Measurements from ENCODE around the gene ADPRH. TPM values are rescaled to one million over a fixed set of nuclear protein-coding genes. Genes with fewer than 3 reads are reported as not detected.
A peak's percentile ranks its signal among the peaks of the same experiment; 100 is the strongest.

Gene ADPRH
- total RNA-seq, 1 donor from 2014 or later = 0.77 TPM

DNA sequence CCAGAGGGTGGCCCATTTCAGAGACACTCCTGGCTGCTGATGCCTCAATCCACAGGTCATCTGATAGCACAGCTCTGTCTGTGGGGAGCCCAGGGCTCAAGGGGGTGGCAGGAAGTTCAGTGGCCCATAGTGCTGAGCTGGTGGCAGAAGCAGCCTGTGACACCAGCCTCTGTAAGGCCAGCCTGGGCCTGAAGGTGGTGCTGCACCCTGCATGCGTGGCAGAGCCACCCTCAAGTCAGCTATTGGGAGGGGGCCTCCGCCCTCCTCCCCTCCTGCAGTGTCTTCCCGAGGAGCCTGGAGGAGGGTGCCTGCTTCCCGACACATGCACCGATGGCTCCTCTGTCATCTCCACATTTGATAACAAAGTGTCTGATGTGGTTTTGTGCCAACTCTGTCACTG is 21.4 kb downstream of the ADPRH start:
- Histone ChIP-seq H3K4me1 (peaks cover 4% of the 10 kb centered on the region), H3F3A (ENCODE audit: low read depth) (no peaks in the 10 kb centered on the region), H4K20me1 (ENCODE audit: low read depth) (no peaks in the 10 kb centered on the region), H3K36me3 (no peaks in the 10 kb centered on the region), H3K79me2 (ENCODE audit: low read depth) (no peaks in the 10 kb centered on the region), H3K27me3 (no peaks in the 10 kb centered on the region), H3K9ac (no peak overlapping the region), H3K9me3 (ENCODE audit: low read depth) (no peaks in the 10 kb centered on the region), H2AFZ (replicated peaks) (peak overlapping the region; percentile 70), H3K4me3 (no peak overlapping the region), H3K27ac (no peak overlapping the region), H3K4me2 (no peak overlapping the region)
- Mint-ChIP-seq H3K36me3 (no peaks in the 10 kb centered on the region), H3K27me3 (ENCODE audit: insufficient read depth, low read depth) (peaks cover 4% of the 10 kb centered on the region), H3K4me3 (no peak overlapping the region), H3K4me1 (no peaks in the 10 kb centered on the region), H3K27ac (no peak overlapping the region), H3K9me3 (no peaks in the 10 kb centered on the region)
- no peak for TF ChIP-seq EZH2phosphoT487 (IDR thresholded peaks at IDR 0.05)
- TF ChIP-seq EZH2 (IDR thresholded peaks at IDR 0.05) = no peak
- TF ChIP-seq, protein P1, sequence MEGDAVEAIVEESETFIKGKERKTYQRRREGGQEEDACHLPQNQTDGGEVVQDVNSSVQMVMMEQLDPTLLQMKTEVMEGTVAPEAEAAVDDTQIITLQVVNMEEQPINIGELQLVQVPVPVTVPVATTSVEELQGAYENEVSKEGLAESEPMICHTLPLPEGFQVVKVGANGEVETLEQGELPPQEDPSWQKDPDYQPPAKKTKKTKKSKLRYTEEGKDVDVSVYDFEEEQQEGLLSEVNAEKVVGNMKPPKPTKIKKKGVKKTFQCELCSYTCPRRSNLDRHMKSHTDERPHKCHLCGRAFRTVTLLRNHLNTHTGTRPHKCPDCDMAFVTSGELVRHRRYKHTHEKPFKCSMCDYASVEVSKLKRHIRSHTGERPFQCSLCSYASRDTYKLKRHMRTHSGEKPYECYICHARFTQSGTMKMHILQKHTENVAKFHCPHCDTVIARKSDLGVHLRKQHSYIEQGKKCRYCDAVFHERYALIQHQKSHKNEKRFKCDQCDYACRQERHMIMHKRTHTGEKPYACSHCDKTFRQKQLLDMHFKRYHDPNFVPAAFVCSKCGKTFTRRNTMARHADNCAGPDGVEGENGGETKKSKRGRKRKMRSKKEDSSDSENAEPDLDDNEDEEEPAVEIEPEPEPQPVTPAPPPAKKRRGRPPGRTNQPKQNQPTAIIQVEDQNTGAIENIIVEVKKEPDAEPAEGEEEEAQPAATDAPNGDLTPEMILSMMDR (IDR thresholded peaks at IDR 0.05) = peak; percentile 65
- DNase-seq (ENCODE audit: low spot score) = peak; percentile 66

DNA sequence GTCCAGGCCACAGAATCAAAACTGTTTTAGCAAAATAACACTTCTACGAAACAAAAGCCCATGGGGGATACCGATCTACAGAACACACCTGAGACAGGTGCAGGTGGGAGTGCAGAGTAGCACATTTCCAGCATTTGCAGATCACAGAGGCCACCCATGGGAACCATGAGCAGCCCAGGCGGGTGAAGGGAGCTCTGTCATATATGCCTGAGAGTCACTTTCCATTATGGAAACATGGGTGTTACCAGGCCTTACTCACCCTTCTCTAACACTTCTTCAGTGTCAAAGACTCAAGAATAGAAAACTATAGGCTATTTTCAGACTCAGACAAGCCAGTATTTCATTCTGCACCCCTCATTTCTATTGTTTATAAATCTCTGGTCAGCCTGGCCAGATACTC is 21.9 kb downstream of the ADPRH start:
- H3K9me3 Mint-ChIP-seq = no peaks in the 10 kb centered on the region
- peaks cover 3% of the 10 kb centered on the region for H3K27me3 Mint-ChIP-seq (ENCODE audit: insufficient read depth, low read depth)
- H3K4me1 Mint-ChIP-seq = no peaks in the 10 kb centered on the region

DNA sequence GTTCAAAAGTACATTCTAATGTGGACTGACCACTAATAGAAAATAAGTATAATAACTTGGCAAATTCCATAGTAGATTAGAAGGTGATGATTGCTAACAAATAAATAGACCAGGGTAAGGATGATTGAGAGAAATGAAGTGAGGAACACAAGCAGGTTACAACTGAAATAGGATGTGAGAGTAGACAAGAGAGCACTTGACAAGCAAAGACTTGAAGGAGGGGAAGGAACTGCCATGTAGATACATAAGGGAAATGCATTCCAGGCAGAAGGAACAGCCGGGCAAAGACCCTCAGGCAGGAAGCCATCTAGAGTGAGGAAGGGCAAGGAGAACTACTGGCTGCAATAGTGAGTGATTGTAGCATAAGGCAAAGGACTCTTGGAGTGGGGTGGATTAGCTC is 23.4 kb downstream of the ADPRH start:
- Histone ChIP-seq H3K4me3 (no peak overlapping the region), H3K4me1 (peaks cover 4% of the 10 kb centered on the region), H3K27me3 (no peaks in the 10 kb centered on the region), H3K9ac (no peak overlapping the region), H2AFZ (replicated peaks) (peak overlapping the region; percentile 65), H3K4me2 (no peak overlapping the region), H4K20me1 (ENCODE audit: low read depth) (no peaks in the 10 kb centered on the region), H3K36me3 (no peaks in the 10 kb centered on the region), H3K79me2 (ENCODE audit: low read depth) (no peaks in the 10 kb centered on the region), H3F3A (ENCODE audit: low read depth) (no peaks in the 10 kb centered on the region), H3K27ac (no peak overlapping the region), H3K9me3 (ENCODE audit: low read depth) (no peaks in the 10 kb centered on the region)
- Mint-ChIP-seq H3K9me3 (no peaks in the 10 kb centered on the region), H3K4me3 (no peak overlapping the region), H3K27me3 (ENCODE audit: insufficient read depth, low read depth) (peaks cover 3% of the 10 kb centered on the region), H3K4me1 (no peaks in the 10 kb centered on the region), H3K27ac (no peak overlapping the region), H3K36me3 (no peaks in the 10 kb centered on the region)
- no peak for DNase-seq (ENCODE audit: low spot score)
- TF ChIP-seq EZH2 (IDR thresholded peaks at IDR 0.05) (no peak), EZH2phosphoT487 (IDR thresholded peaks at IDR 0.05) (no peak)
- TF ChIP-seq, protein P1 (IDR thresholded peaks at IDR 0.05) = no peak

More for the DNA sequence above, 21.9 kb downstream of the ADPRH start:
- H3F3A ChIP-seq (ENCODE audit: low read depth) = no peaks in the 10 kb centered on the region
- no peak overlapping the region for H3K9ac ChIP-seq
- no peaks in the 10 kb centered on the region for H3K9me3 ChIP-seq (ENCODE audit: low read depth)
- no peak overlapping the region for H3K4me3 ChIP-seq
- no peak for DNase-seq (ENCODE audit: low spot score)
- TF ChIP-seq EZH2 (IDR thresholded peaks at IDR 0.05) = no peak
- TF ChIP-seq, protein P1 (IDR thresholded peaks at IDR 0.05) = no peak
- no peak for TF ChIP-seq EZH2phosphoT487 (IDR thresholded peaks at IDR 0.05)
- no peaks in the 10 kb centered on the region for H3K36me3 ChIP-seq
- H3K4me3 Mint-ChIP-seq = no peak overlapping the region
- H3K36me3 Mint-ChIP-seq = no peaks in the 10 kb centered on the region
- no peak overlapping the region for H3K4me2 ChIP-seq
- no peak overlapping the region for H3K27ac ChIP-seq
- H3K27ac Mint-ChIP-seq = no peak overlapping the region
- H3K79me2 ChIP-seq (ENCODE audit: low read depth) = no peaks in the 10 kb centered on the region
- H3K27me3 ChIP-seq = no peaks in the 10 kb centered on the region
- no peaks in the 10 kb centered on the region for H4K20me1 ChIP-seq (ENCODE audit: low read depth)
- H2AFZ ChIP-seq (replicated peaks) = peak overlapping the region; percentile 70
- H3K4me1 ChIP-seq = peaks cover 4% of the 10 kb centered on the region

Data from neural progenitor cell (in vitro differentiated cells).